Activated CD8-positive, alpha-beta memory T cell treated with anti-CD3 and anti-CD28 coated beads, Interleukin-2, amount 50 U/mL, for 24 hours (primary cell): Measurements from ENCODE around the gene ZNF674.
"Not testable (repeated sequence)": the region's sequence is repeated elsewhere in the genome, so short reads cannot be mapped to it uniquely, and the experiment has no call there.

Source experiments
- DNase-seq: peaks from one replicate; pipeline ENCODE4 v3.0.0-alpha.2; 2020; ENCODE audit errors: extremely low read depth

Gene ZNF674

DNA sequence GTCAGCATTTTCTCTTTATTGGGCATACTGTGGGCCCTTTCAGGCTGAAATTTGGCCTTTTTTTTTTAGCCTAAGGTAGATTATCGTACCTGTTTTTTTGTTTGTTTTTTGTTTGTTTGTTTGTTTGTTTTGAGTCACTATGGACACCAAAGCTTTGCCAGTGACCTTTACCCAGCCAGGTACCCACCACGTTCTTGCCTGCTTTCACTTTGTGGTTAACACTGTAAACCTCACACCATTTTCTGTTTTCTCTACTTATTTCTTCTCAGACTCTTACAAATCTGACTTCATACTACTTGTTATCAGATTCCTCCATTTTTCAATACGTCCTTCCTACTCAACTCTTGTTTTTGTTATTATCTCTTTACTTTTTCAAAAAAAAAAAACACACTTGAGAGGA, 81.5 kb downstream of the ZNF674 start:
- no peak for DNase-seq

DNA sequence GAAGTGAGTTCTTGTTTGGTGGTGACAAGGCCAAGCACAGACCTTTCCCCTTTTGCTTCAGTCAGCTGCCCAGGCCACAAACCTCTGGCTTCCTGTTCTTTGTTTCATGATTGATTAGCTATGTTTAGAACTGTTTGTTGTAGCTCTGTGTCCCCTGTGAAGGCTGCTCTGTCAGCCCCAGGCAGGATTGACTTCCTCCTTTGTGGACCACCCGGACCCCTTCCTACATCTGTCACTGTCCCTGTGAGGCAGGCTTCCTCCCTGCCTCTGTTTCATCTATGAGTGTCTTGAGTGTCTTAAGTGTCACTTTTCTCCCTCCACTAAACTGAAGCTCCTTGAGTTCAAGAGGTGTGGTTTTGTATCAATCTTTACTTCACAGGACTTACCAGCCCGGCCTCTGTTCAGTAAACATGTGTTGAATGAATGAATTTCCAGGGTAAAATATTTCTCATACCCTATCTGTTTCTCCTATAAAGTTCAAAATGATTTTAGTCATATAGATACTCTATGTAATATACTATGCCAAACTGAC, 83.5 kb downstream of the ZNF674 start:
- no peak for DNase-seq

DNA sequence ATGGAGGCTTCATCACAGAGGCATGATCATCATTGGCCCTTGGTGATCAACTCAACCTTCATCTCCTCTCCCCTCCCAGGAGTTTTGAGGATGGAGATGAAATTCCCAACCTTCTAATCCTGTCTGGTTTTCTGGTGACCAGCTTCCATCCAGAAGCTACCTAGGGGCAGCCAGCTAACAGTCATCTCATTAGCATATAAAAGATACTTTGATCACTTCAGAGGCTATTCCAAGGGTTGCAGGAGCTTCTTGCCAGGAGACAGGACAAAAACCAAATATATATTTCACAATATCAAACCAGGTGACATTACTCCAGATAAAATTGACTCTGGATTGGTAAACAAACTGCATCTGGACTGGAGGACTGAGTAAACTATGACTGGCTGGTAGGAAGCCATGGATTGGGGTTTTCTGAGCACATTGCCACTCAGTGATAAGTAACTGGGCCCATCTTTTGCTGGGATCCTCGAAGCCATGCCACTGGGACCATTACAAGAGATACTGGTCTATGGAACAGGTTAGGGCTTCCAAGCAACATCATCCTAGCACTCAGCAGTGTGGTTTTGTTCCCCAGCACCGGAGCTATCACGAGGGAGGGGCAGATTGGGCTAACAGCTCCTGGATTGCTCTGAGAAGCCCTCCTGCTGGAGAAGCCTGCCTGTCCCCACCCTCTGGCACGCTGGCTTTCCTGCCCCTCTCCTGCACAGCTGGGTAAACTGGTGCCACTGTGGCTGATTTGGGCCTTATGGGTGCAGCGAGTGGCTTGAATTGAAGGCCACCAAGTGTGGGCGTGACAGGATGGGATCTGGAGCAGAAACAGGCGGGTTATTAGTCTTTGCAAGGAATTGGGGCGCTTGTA, 84.2 kb downstream of the ZNF674 start:
- not testable (repeated sequence) for DNase-seq

DNA sequence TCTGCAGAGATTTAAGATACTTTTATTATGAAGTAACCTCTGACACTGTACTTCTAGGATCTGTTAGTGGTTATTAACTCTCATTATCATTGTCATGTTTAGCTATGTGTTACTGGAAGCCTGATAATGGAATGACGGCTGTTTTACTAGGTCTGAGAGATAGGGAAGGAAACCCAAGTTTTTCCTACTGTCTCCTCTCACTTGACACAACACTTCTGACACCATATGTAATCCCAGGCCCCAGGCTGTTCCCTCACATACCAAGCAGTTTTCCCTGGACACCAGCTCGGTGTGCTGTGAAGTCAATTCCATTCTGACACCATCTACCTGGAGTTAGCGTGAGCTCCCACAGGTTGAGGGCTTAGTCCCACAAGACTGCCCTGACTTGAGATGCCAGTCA, 85.6 kb downstream of the ZNF674 start:
- no peak for DNase-seq

DNA sequence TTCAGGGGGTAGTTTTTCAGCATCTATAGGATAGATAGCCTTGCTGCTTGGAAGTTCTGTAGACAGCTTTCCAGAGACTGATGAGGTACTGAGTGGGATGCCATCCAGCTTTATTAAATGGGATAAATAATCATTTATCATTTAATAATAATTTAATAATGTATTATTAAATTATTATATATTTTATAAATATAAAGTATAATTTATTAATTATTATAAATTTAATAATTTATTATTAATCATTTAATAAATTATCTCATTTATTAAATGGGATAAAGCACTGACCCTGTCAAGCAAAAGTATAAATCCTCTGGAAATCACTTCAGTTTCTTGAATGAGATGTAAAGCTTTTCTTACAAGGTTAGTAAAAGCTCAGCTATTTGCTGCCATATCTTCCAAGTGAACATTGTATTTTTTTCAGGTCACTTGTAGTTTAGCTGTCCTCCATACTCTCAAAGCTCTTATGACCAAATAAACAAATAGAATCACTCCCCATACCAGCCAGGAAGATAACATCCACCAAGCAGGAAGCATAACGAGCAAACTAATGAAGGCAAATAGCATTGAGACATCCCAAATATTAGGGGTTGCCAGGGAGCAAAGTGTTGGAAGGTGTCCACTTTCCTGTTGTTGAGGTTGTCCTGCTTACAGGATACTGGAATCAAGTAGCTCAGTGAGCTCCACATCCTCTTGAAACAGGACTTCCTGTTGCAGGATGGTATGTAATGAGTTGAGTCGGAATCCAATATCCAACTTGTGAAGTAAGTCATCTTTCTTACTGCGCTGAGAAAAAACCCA, 88.9 kb downstream of the ZNF674 start:
- no peak for DNase-seq
